ENCODE measurements around the gene MRPL11. TPM values are rescaled to one million over a fixed set of nuclear protein-coding genes. Genes with fewer than 3 reads are reported as not detected.
"Not testable (repeated sequence)": the region's sequence is repeated elsewhere in the genome, so short reads cannot be mapped to it uniquely, and the experiment has no call there.

The MRPL11 gene
- polyA plus RNA-seq, 1 of the 3 experiments (the other 2 are of a cell fraction) = 45.6 TPM

- 5% methylated on average over 12 of the region's 12 CpGs for WGBS (ENCODE audit: low lambda C conversion rate)
- Histone ChIP-seq H3K4me2 (peak overlapping the region; percentile 87), H3K79me2 (ENCODE audit: insufficient read depth) (peaks cover 6% of the 10 kb centered on the region; the same call in 1 of the 2 replicates), H3K9me3 (no peaks in the 10 kb centered on the region), H4K20me1 (ENCODE audit: insufficient read depth) (no peaks in the 10 kb centered on the region), H3K36me3 (replicated peaks in 1 of 2; ENCODE audit: control insufficient read depth in 1 of 2, insufficient read depth in 2 of 2, low read length in 1 of 2) (peaks cover 8 to 14% of the 10 kb centered on the region in 2 experiments), H3F3A (replicated peaks; ENCODE audit: insufficient read depth) (peaks cover 3% of the 10 kb centered on the region), H3K4me3 (ENCODE audit: low read depth in 2 of 2, low read length in 1 of 2) (peak overlapping the region; percentile 78 to 87), H3K9me2 (no peaks in the 10 kb centered on the region), H3K4me1 (ENCODE audit: control insufficient read depth in 1 of 2, insufficient read depth in 2 of 2, low read depth in 1 of 2, low read length in 1 of 2) (peaks cover 0 to 5% of the 10 kb centered on the region in 2 experiments; a peak in 1 of 4 replicates), H2AFZ (ENCODE audit: low read depth) (peak overlapping the region; percentile 94), H3K27me3 (ENCODE audit: insufficient read depth) (peaks cover 20% of the 10 kb centered on the region; the same call in 1 of the 2 replicates), H3K9ac (peak overlapping the region; percentile 79), H3K27ac (ENCODE audit: low read depth in 2 of 2, low read length in 1 of 2) (peak overlapping the region; percentile 63 to 91; a peak in 2 of 4 replicates)
- POLR2A ChIA-PET = interaction anchor here (1.4 to 3.1 kb wide), 3 partner anchors 29 to 125 kb away, joined by 7 to 18 read pairs (median 8); partner anchors contain the start of genes DPP3 and PELI3
- TF ChIP-seq FOXM1 (IDR thresholded peaks at IDR 0.05; ENCODE audit: low read depth) = no peak
- no peak for TF ChIP-seq TAF1 (IDR thresholded peaks at IDR 0.05; ENCODE audit: borderline replicate concordance, low read depth, low read length)
- CTCF ChIA-PET = interaction anchor here (1.0 to 4.5 kb wide), 16 partner anchors 7 to 240 kb away, joined by 3 to 56 read pairs (median 8); partner anchors contain the start of genes NPAS4, PELI3 and RBM4B
- DNase-seq = no peak
Observed at GRCh38 chr11:66437979-66438503, 607 bp downstream of the MRPL11 start.

GRCh38 chr11:66432597-66432996 lies 6.1 kb downstream of the MRPL11 start:
- 90% methylated on average over 7 of the region's 7 CpGs for WGBS (ENCODE audit: low lambda C conversion rate)

GRCh38 chr11:66431871-66432329 lies 6.7 kb downstream of the MRPL11 start:
- not testable (repeated sequence) for H3K9me3 ChIP-seq; H3K79me2 ChIP-seq (ENCODE audit: insufficient read depth); H3K4me1 ChIP-seq (ENCODE audit: control insufficient read depth in 1 of 2, insufficient read depth in 2 of 2, low read depth in 1 of 2, low read length in 1 of 2); H3K4me3 ChIP-seq (ENCODE audit: low read depth in 2 of 2, low read length in 1 of 2); H2AFZ ChIP-seq (ENCODE audit: low read depth); H3K9ac ChIP-seq; H4K20me1 ChIP-seq (ENCODE audit: insufficient read depth); DNase-seq; H3K4me2 ChIP-seq; H3K27ac ChIP-seq (ENCODE audit: low read depth in 2 of 2, low read length in 1 of 2); H3K27me3 ChIP-seq (ENCODE audit: insufficient read depth); H3K9me2 ChIP-seq; H3F3A ChIP-seq (replicated peaks; ENCODE audit: insufficient read depth)
- ChIA-PET POLR2A (interaction anchor here (0.6 kb wide), 1 partner anchor 960 kb away, joined by 3 read pairs; the partner anchor contains the start of gene RAD9A), CTCF (interaction anchor here (1.4 to 22.6 kb wide), 2 partner anchors 18 to 45 kb away, joined by 9 to 617 read pairs; partner anchors contain the start of gene NPAS4)
- H3K36me3 ChIP-seq (replicated peaks in 1 of 2; ENCODE audit: control insufficient read depth in 1 of 2, insufficient read depth in 2 of 2, low read length in 1 of 2) = peaks cover 8 to 14% of the 10 kb centered on the region in 2 experiments
- WGBS (ENCODE audit: low lambda C conversion rate) = 93% methylated on average over 8 of the region's 8 CpGs

More at GRCh38 chr11:66432597-66432996, 6.1 kb downstream of the MRPL11 start:
- no peaks in the 10 kb centered on the region for H3K4me1 ChIP-seq (ENCODE audit: control insufficient read depth in 1 of 2, insufficient read depth in 2 of 2, low read depth in 1 of 2, low read length in 1 of 2)
- peaks cover 2% of the 10 kb centered on the region; the same call in 1 of the 2 replicates for H3K79me2 ChIP-seq (ENCODE audit: insufficient read depth)
- H3K27ac ChIP-seq (ENCODE audit: low read depth in 2 of 2, low read length in 1 of 2) = no peak overlapping the region
- H3K27me3 ChIP-seq (ENCODE audit: insufficient read depth) = no peaks in the 10 kb centered on the region
- H3K36me3 ChIP-seq (replicated peaks in 1 of 2; ENCODE audit: control insufficient read depth in 1 of 2, insufficient read depth in 2 of 2, low read length in 1 of 2) = peaks cover 8 to 14% of the 10 kb centered on the region in 2 experiments
- H3K9me2 ChIP-seq = no peaks in the 10 kb centered on the region
- DNase-seq = no peak
- H2AFZ ChIP-seq (ENCODE audit: low read depth) = no peak overlapping the region
- H3F3A ChIP-seq (replicated peaks; ENCODE audit: insufficient read depth) = peaks cover 4% of the 10 kb centered on the region
- H3K9me3 ChIP-seq = no peaks in the 10 kb centered on the region
- H3K9ac ChIP-seq = no peak overlapping the region
- no peaks in the 10 kb centered on the region for H4K20me1 ChIP-seq (ENCODE audit: insufficient read depth)
- H3K4me3 ChIP-seq (ENCODE audit: low read depth in 2 of 2, low read length in 1 of 2) = no peak overlapping the region
- H3K4me2 ChIP-seq = no peak overlapping the region
- ChIA-PET CTCF (interaction anchor here (1.4 to 22.6 kb wide), 2 partner anchors 18 to 46 kb away, joined by 9 to 617 read pairs; partner anchors contain the start of gene NPAS4), POLR2A (interaction anchor here (0.6 to 0.8 kb wide), 2 partner anchors 13 to 959 kb away, joined by 3 to 4 read pairs; partner anchors contain the start of gene RAD9A)
- TF ChIP-seq FOXJ3 (CRISPR knock-in tag; IDR thresholded peaks at IDR 0.05) = no peak
- no peak for TF ChIP-seq TEAD4 (IDR thresholded peaks at IDR 0.05; ENCODE audit: borderline replicate concordance, insufficient read depth)
- no peak for TF ChIP-seq RCOR1 (IDR thresholded peaks at IDR 0.05; ENCODE audit: low read length)
- no peak for TF ChIP-seq MXI1 (IDR thresholded peaks at IDR 0.05; ENCODE audit: low read depth, low read length)
- no peak for TF ChIP-seq CHD2 (IDR thresholded peaks at IDR 0.05; ENCODE audit: low read length, partially characterized antibody)
- TF ChIP-seq PBX3 (IDR thresholded peaks at IDR 0.05) = no peak
- TF ChIP-seq EP300 (IDR thresholded peaks at IDR 0.05; ENCODE audit: borderline replicate concordance in 1 of 2, low read depth in 1 of 2, low read length in 1 of 2) = no peak
- no peak for TF ChIP-seq EZH2phosphoT487 (IDR thresholded peaks at IDR 0.05; ENCODE audit: borderline replicate concordance, low read depth)
- TF ChIP-seq FOSL2 (IDR thresholded peaks at IDR 0.05; ENCODE audit: borderline replicate concordance, low read depth) = no peak
- TF ChIP-seq JUND (IDR thresholded peaks at IDR 0.05) = no peak
- no peak for TF ChIP-seq MAX (IDR thresholded peaks at IDR 0.05; ENCODE audit: low read depth)
- no peak for TF ChIP-seq SMC3 (IDR thresholded peaks at IDR 0.05; ENCODE audit: low read depth, low read length)
- TF ChIP-seq GABPA (IDR thresholded peaks at IDR 0.05; ENCODE audit: low read depth) = no peak
- no peak for TF ChIP-seq POLR2AphosphoS5 (IDR thresholded peaks at IDR 0.05; ENCODE audit: low read depth, low read length)
- no peak for TF ChIP-seq SIN3A (IDR thresholded peaks at IDR 0.05; ENCODE audit: borderline replicate concordance, low read depth, low read length)
- no peak for TF ChIP-seq TAF1 (IDR thresholded peaks at IDR 0.05; ENCODE audit: borderline replicate concordance, low read depth, low read length)
- TF ChIP-seq USF1 (IDR thresholded peaks at IDR 0.05; ENCODE audit: borderline replicate concordance, low read depth) = no peak
- no peak for TF ChIP-seq RFX5 (IDR thresholded peaks at IDR 0.05; ENCODE audit: low read length)
- TF ChIP-seq RXRA (IDR thresholded peaks at IDR 0.05; ENCODE audit: borderline replicate concordance, low read depth) = no peak
- no peak for TF ChIP-seq TCF12 (IDR thresholded peaks at IDR 0.05)

Data from SK-N-SH (cell line).